Astrocyte (in vitro differentiated cells and primary cell): ENCODE results near the gene DENND4B.

Experiments used
- CTCF ChIP-seq: IDR thresholded peaks from 2 replicates; pipeline ENCODE4 v1.5.1; 2011; ENCODE audit warnings: low read depth, mild to moderate bottlenecking, inconsistent platforms, low read length, moderate library complexity; ENCODE audit not compliant: insufficient read depth
- EZH2 ChIP-seq: IDR thresholded peaks from 2 replicates; pipeline ENCODE4 v1.6.1; 2012; ENCODE audit warnings: mild to moderate bottlenecking, low read length, inconsistent platforms; ENCODE audit not compliant: insufficient read depth

- TF ChIP-seq CTCF: no peak
- no peak for TF ChIP-seq EZH2
Observed at GRCh38 chr1:153916297-153916696, 30.2 kb downstream of the DENND4B start.
